Femur (tissue), 1 donor: ENCODE measurements around the gene VSTM2A.
A peak's percentile ranks its signal among the peaks of the same experiment; 100 is the strongest.
"Not testable (repeated sequence)": the region's sequence is repeated elsewhere in the genome, so short reads cannot be mapped to it uniquely, and the experiment has no call there.

Experiments
- DNase-seq: peaks from one replicate; pipeline ENCODE4 v3.0.0-alpha.2; 2017

VSTM2A gene, protein sequence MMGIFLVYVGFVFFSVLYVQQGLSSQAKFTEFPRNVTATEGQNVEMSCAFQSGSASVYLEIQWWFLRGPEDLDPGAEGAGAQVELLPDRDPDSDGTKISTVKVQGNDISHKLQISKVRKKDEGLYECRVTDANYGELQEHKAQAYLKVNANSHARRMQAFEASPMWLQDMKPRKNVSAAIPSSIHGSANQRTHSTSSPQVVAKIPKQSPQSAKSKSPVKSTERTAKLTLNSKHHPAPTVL

GRCh38 chr7:54541669-54542625 lies at the start of gene VSTM2A:
Gene VSTM2A (plus strand): TSS chr7:54542375. CDS start chr7:54542731, 356 bp downstream.
- DNase-seq: peak; percentile 27

- DNase-seq: not testable (repeated sequence)
Observed at GRCh38 chr7:54504531-54504930, 37.6 kb upstream of the VSTM2A start.

- no peak for DNase-seq
Observed at GRCh38 chr7:54529568-54529967, 12.6 kb upstream of the VSTM2A start.

DNA sequence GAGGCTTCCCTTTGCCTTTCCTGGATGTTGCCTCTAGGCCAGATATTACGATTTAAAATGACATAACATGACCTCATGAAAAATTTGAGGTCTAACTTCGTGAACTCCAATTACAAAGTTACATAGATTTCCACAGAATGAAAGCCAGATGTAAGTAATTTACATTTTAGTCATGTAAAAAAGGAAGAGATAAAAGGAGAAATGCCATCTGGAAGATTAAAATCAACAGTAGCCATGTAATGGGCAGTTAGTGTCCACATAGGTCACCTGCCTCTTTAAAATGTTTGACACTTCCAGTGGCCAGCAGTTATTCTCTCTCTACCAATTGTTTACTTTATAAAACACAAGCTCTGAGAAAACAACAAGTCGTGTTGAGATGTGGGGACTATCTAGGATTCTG lies 4.1 kb upstream of the VSTM2A start:
- no peak for DNase-seq

- peak; percentile 38 for DNase-seq
Observed at GRCh38 chr7:54543051-54543488, 895 bp downstream of the VSTM2A start.

- no peak for DNase-seq
Observed at GRCh38 chr7:54544149-54544526, 2.0 kb downstream of the VSTM2A start.

DNA sequence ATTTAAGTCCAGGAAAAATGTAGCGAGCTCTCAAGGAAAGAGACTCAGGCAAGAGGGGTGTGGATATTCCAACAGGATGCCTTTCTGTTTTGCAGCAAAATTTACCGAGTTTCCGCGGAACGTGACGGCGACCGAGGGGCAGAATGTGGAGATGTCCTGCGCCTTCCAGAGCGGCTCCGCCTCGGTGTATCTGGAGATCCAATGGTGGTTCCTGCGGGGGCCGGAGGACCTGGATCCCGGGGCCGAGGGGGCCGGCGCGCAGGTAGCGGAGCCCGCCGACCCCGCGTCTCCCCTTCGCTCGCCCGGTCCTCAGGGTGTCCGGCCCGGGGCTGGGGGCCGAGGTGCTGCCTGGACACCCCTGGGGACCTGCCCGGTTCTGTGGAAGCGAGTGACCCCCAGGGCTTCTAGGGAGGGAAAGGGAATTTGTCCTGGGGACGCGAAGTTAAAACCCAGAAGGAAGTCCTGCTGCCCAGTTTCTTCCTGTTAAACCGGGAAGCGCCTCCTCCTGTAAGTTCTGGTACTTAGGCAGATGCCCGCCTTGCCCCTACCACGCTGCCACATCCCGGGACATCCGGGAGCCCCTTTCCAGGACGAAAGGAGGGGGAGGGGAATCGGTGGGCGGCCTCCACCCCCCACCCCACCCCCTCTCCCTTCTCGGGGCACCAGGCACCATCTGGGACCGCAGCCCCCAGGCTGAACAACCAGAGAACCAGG lies 2.5 kb downstream of the VSTM2A start:
- DNase-seq: no peak

DNA sequence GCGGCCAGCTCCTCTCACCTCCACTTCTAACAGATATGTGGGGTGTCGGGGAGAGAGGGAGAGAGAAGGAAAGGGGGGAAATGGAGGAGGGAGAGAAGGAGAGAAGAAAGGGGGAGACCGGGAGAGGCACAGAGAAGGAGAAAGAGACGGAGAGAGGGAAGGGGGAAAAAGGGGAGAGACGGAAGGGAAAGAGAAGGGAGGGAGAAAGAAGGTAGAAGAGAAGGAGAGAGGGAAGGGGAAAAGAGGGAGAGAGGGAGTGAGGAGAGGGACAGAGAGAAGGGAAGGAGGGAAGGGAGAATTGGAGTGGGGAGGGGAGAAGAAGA lies 3.0 kb downstream of the VSTM2A start:
- DNase-seq: no peak

- no peak for DNase-seq
Observed at GRCh38 chr7:54546081-54546985, 4.2 kb downstream of the VSTM2A start.

DNA sequence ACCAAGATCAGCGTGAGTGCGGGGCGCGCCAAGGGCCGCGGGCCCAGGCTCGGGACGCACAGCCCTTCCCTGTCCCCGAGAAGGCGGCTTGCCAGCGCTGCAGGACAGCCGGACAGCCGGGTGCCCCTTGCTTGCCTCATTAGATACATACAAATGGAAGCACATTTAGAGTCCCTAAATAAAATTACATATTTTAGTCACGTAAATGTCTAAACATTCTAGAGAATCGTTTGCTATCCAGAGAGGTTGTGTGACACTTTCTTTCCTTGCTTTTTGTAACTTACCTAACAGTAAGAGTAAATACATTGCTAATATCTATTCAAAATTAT lies 4.8 kb downstream of the VSTM2A start:
- no peak for DNase-seq

DNA sequence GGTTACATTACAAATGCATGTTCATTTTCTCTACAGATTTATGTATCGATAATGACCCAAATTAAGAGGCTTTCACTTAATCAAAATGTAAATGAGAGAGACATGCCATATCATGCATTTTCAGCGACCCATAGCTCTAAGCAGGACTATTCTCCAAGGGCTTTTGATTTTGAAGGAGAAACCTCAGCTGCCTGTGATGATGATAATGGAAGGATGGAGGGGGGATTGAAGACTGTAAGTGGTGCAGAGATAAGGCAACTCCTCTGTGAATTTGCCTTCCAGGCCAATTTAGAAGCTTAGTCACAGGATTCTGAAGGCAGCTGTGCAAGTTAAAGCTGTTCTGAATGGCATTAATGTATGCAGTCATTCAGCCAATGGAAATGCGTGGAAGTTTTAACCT lies 8.3 kb downstream of the VSTM2A start:
- DNase-seq: no peak

DNA sequence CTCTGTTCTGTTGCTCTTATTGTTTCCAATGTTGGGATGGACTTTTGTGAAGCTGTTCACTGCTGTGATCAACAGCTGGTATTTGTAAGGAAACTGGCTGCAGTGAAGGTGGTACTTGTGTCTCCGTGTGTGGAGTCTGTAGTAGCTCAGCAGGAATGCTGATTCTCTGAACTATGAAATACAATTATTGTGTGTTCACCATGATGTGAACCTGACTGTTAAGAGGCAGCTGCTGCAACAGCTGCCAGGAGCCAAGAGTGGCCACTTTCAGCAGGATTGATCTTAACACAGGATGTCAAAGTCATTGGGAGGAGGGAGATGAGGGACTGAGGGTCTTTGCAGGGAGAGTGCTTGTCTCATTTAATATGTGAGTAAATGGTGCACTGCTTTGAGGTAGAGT lies 13.9 kb downstream of the VSTM2A start:
- DNase-seq: no peak

DNA sequence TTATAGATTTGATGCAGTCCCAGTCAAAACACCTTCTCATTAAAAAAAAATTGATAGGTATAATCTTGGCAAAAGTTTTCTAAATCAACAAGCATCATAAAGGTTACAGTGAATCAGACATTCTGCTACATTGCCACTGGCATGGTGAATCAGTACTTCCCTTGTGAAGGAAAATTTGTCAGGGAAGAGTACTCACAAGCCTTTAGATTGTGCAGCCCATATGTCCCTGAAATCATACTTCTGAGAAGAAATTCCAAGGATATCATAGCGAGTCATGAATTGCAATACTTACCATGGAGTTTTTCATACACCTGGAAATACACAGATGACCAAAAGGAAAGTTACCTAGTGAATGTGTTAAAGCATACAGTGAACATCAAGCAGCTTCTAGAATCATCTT lies 17.2 kb downstream of the VSTM2A start:
- DNase-seq: no peak

GRCh38 chr7:54560198-54560597 lies 18.0 kb downstream of the VSTM2A start:
- no peak for DNase-seq

GRCh38 chr7:54560723-54561122 lies 18.5 kb downstream of the VSTM2A start:
- no peak for DNase-seq

DNA sequence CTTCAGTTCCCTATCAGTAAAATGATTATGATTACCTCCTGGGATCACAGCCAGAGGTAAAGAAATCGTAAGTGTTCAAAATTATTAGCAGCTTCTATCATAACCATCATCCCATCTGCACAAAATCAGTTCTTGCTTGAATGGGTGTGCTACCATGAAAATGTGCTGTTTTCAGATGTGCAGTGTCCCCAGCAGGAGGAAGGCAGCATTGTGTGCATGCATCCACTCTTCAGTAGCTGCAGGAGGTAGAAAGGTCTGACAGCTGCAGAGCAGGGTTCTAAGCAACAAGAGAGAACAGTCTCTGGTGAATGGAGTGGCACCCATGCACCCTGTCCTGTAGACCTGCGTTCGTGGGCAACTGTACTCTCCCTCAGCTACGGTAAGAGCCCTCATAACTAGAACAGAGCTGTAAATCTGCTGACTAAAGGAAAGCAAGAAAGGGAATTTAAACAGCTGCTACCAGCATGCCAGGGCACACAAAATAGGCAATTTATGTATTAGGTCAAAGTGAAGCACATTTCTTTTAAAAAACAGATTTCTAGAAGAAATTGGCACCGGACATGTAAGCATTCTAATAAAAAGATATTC lies 21.2 kb downstream of the VSTM2A start:
- DNase-seq: no peak

GRCh38 chr7:54565432-54565831 lies 23.3 kb downstream of the VSTM2A start:
- no peak for DNase-seq

DNA sequence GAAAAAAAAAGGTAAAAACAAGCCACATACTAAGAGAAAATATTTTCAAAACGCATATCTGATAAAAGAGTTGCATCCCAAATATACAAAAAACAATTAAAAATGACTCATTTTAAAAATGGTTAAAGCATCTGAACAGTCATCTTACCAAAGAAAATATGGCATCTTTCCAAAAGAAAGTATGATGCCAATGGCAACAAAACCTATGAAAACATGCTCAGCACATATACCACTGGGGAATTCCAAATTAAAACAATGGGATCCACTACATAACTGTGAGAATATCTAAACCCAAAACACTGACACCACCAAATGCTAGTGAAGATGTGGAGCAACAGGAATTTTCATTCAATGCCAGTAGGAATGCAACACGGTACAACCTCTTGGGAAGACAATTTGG lies 39.3 kb downstream of the VSTM2A start:
- DNase-seq: no peak

- no peak for DNase-seq
Observed at GRCh38 chr7:54591404-54592386, 49.5 kb downstream of the VSTM2A start.

- no peak for DNase-seq
Observed at GRCh38 chr7:54596747-54597146, 54.6 kb downstream of the VSTM2A start.

DNA sequence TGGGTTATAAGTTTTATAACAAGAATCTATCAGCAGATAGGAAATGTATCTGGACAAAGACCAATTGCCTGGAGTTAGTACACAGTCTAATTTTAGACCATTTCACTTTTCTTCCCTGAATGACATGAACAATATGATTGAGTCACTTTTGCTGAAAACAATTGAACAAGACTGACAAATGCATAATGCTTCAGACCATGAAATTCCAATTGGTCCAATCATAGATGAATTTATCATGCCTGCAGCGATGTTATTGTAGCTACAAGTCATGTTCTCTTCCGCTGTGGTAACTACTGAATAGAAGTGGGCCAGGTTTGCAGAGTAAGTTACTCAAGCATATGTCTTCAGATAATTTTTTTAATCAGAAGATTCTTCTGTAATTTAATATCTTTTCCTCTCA lies 73.4 kb downstream of the VSTM2A start:
- no peak for DNase-seq
